GM23338 (cell line): ENCODE measurements around the gene XAGE3.

ENCODE experiments used
- CREB1 ChIP-seq: fragments of 250-450 bp; sonication (Bioruptor Pico); IDR thresholded peaks from 2 replicates; pipeline ENCODE4 v1.5.0; 2020; ENCODE audit warnings: low read depth, mild to moderate bottlenecking, moderate library complexity
- EZH2 ChIP-seq: fragments of 200-600 bp; sonication (generic); IDR thresholded peaks from one replicate; pipeline ENCODE4 v1.8.0; 2017; ENCODE audit warnings: antibody characterized with exemption, mild to moderate bottlenecking, low read depth; ENCODE audit not compliant: unreplicated experiment
- POLR2AphosphoS5 ChIP-seq: IDR thresholded peaks from 2 replicates; pipeline ENCODE4 v1.6.1; 2016; ENCODE audit warnings: antibody characterized with exemption, low read depth
- STAT1 ChIP-seq: IDR thresholded peaks from one replicate; pipeline ENCODE4 v1.6.1; 2016; ENCODE audit warnings: antibody characterized with exemption; ENCODE audit not compliant: unreplicated experiment
- TF ChIP-seq, protein P1 (sequence below), 2 experiments: fragments of 200-600 bp in 1 of 2; sonication (generic) in 1 of 2; conservative IDR thresholded peaks; 2 replicates each; pipeline versions ENCODE4 v1.5.1 to v1.6.1; 2016 to 2017; ENCODE audit warnings: antibody characterized with exemption in 2 of 2, low read depth in 2 of 2, mild to moderate bottlenecking in 2 of 2, moderate library complexity in 1 of 2

DNA sequence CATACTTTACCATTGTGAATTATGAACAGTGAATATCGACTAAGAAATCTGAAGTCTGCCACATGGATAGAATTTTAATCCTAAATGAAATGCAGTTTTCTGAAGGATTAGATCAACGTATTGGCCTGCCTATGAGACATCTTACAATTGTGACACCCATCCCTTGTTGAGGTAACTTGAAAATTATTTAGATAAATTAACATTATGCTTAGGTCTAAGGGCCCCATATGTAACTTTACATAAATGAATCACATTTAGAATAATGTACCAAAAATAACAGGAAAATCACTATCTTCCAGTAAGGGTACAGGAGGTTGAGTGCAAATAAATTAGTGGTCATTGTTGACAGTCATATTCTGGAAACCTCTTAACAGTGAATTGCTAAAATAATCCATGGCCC lies 43.3 kb downstream of the XAGE3 start:
- TF ChIP-seq EZH2, result no peak
- TF ChIP-seq, protein P1, sequence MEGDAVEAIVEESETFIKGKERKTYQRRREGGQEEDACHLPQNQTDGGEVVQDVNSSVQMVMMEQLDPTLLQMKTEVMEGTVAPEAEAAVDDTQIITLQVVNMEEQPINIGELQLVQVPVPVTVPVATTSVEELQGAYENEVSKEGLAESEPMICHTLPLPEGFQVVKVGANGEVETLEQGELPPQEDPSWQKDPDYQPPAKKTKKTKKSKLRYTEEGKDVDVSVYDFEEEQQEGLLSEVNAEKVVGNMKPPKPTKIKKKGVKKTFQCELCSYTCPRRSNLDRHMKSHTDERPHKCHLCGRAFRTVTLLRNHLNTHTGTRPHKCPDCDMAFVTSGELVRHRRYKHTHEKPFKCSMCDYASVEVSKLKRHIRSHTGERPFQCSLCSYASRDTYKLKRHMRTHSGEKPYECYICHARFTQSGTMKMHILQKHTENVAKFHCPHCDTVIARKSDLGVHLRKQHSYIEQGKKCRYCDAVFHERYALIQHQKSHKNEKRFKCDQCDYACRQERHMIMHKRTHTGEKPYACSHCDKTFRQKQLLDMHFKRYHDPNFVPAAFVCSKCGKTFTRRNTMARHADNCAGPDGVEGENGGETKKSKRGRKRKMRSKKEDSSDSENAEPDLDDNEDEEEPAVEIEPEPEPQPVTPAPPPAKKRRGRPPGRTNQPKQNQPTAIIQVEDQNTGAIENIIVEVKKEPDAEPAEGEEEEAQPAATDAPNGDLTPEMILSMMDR (conservative IDR thresholded peaks at IDR 0.05; ENCODE audit: low read depth in 2 of 2), result no peak
- no peak for TF ChIP-seq POLR2AphosphoS5
- no peak for TF ChIP-seq CREB1 (CRISPR knock-in tag)
- no peak for TF ChIP-seq STAT1
